GM21367 (cell line): Measurements from ENCODE around the gene BOD1.
"Not testable (repeated sequence)": the region's sequence is repeated elsewhere in the genome, so short reads cannot be mapped to it uniquely, and the experiment has no call there.

Experiments
- ATAC-seq: cut with Tn5 transposase; IDR thresholded peaks from one replicate; pipeline ENCODE4 v1.9.1; 2021; ENCODE audit not compliant: unreplicated experiment

The BOD1 gene

GRCh38 chr5:173620784-173621183 is 4.3 kb upstream of the BOD1 start:
- ATAC-seq = no peak

- no peak for ATAC-seq
Observed at GRCh38 chr5:173618927-173619519, 2.6 kb upstream of the BOD1 start.

- peak; percentile 48 for ATAC-seq
Observed at GRCh38 chr5:173615884-173616576, 420 bp downstream of the BOD1 start.

- no peak for ATAC-seq
Observed at GRCh38 chr5:173614591-173614990, 1.9 kb downstream of the BOD1 start.

GRCh38 chr5:173613433-173614159 is 2.9 kb downstream of the BOD1 start:
- no peak for ATAC-seq

GRCh38 chr5:173612948-173613347 is 3.5 kb downstream of the BOD1 start:
- no peak for ATAC-seq

- ATAC-seq = no peak
Observed at GRCh38 chr5:173611706-173612105, 4.7 kb downstream of the BOD1 start.

GRCh38 chr5:173604141-173604540 is 12.3 kb downstream of the BOD1 start:
- ATAC-seq = no peak

- ATAC-seq = no peak
Observed at GRCh38 chr5:173602423-173602822, 14.0 kb downstream of the BOD1 start.

- ATAC-seq = no peak
Observed at GRCh38 chr5:173598686-173599085, 17.8 kb downstream of the BOD1 start.

GRCh38 chr5:173597304-173597703 is 19.1 kb downstream of the BOD1 start:
- ATAC-seq = no peak

- no peak for ATAC-seq
Observed at GRCh38 chr5:173595841-173596240, 20.6 kb downstream of the BOD1 start.

GRCh38 chr5:173594061-173594460 is 22.4 kb downstream of the BOD1 start:
- no peak for ATAC-seq

GRCh38 chr5:173592050-173592669 is 24.3 kb downstream of the BOD1 start:
- ATAC-seq = no peak

GRCh38 chr5:173591056-173591514 is 25.4 kb downstream of the BOD1 start:
- no peak for ATAC-seq

- no peak for ATAC-seq
Observed at GRCh38 chr5:173590436-173591055, 25.9 kb downstream of the BOD1 start.

GRCh38 chr5:173586133-173586532 is 30.3 kb downstream of the BOD1 start:
- ATAC-seq = not testable (repeated sequence)

GRCh38 chr5:173583346-173583745 is 33.1 kb downstream of the BOD1 start:
- ATAC-seq = no peak

GRCh38 chr5:173582216-173583111 is 34.0 kb downstream of the BOD1 start:
- no peak for ATAC-seq
